K562 (cell line): ENCODE results near the gene KCNJ2. TPM values are rescaled to one million over a fixed set of nuclear protein-coding genes. Genes with fewer than 3 reads are reported as not detected.

Experiments
- ATF2 ChIP-seq: sonication (generic); formaldehyde crosslinking; IDR thresholded peaks from 2 replicates; pipeline ENCODE4 v1.8.1; 2022; ENCODE audit warnings: missing genetic modification reagents
- FOS ChIP-seq: IDR thresholded peaks from 3 replicates; pipeline ENCODE4 v1.6.1; 2011; ENCODE audit not compliant: insufficient read length; ENCODE audit errors: extremely low read depth
- HMG20B ChIP-seq: fragments of 250-450 bp; sonication (Bioruptor Pico); IDR thresholded peaks from 2 replicates; pipeline ENCODE4 v1.5.0; 2021; ENCODE audit warnings: mild to moderate bottlenecking
- JUND ChIP-seq, 2 experiments: IDR thresholded peaks; 2 replicates in 1 of 2; 3 replicates in 1 of 2; pipeline ENCODE4 v1.6.1; 2011; ENCODE audit warnings: borderline replicate concordance in 2 of 2, low read depth in 2 of 2, low read length in 2 of 2, improper control_type of control experiment in 1 of 2, missing biosample characterization in 1 of 2, missing genetic modification characterization in 1 of 2, missing genetic modification reagents in 1 of 2
- KDM4B ChIP-seq, 2 experiments: fragments of 450-650 bp in 1 of 2; sonication (generic) in 1 of 2; IDR thresholded peaks; 2 replicates each; pipeline ENCODE4 v1.6.1; 2016 to 2017; ENCODE audit warnings: borderline replicate concordance in 2 of 2, antibody characterized with exemption in 1 of 2, low read depth in 1 of 2, mild to moderate bottlenecking in 1 of 2
- LARP7 ChIP-seq: fragments of 450-650 bp; IDR thresholded peaks from 2 replicates; pipeline ENCODE4 v1.6.1; 2016
- MCM5 ChIP-seq: fragments of 450-650 bp; IDR thresholded peaks from 2 replicates; pipeline ENCODE4 v1.6.1; 2016; ENCODE audit warnings: low read depth
- PREB ChIP-seq: sonication (generic); formaldehyde crosslinking; IDR thresholded peaks from 2 replicates; pipeline ENCODE4 v1.8.1; 2023; ENCODE audit warnings: mild to moderate bottlenecking, missing genetic modification reagents
- REST ChIP-seq, 2 experiments: fragments of 450-650 bp; formaldehyde crosslinking in 1 of 2; IDR thresholded peaks; 2 replicates each; pipeline versions ENCODE4 v1.4.0 to v1.6.1; 2014 to 2020; ENCODE audit warnings: mild to moderate bottlenecking in 2 of 2, borderline replicate concordance in 1 of 2, low read depth in 1 of 2
- RNF219 ChIP-seq: fragments of 250-450 bp; sonication (Bioruptor Pico); IDR thresholded peaks from 2 replicates; pipeline ENCODE4 v1.5.0; 2022; ENCODE audit warnings: mild to moderate bottlenecking
- TCF7L2 ChIP-seq: fragments of 150-350 bp; IDR thresholded peaks from 2 replicates; pipeline ENCODE4 v1.6.1; 2016; ENCODE audit warnings: low read depth, mild to moderate bottlenecking, low read length, moderate library complexity
- TRIM28 ChIP-seq: fragments of 450-650 bp; IDR thresholded peaks from 2 replicates; pipeline ENCODE4 v1.6.1; 2017
- ZNF3 ChIP-seq: fragments of 250-450 bp; sonication (Bioruptor Pico); IDR thresholded peaks from 2 replicates; pipeline ENCODE4 v1.5.0; 2021; ENCODE audit warnings: mild to moderate bottlenecking, moderate library complexity
- ZNF707 ChIP-seq: fragments of 250-450 bp; sonication (Bioruptor Pico); conservative IDR thresholded peaks from 2 replicates; pipeline ENCODE4 v1.8.0; 2022; ENCODE audit warnings: inconsistent platforms, mild to moderate bottlenecking, moderate library complexity
- polyA plus RNA-seq, 8 experiments: library from polyadenylated mRNA; depleted of rRNA in 4 of 8; stranded (reverse) in 5 of 8; unstranded in 3 of 8; fragments of >200 nt; fragmentation: Nextera tagmentation in 2 of 8; fragmentation: Illumina TruSeq in 1 of 8; extraction: Ambion mirVana in 2 of 8; extraction: Trizol in 1 of 8; gene quantifications; 2 replicates each; pipeline versions ENCODE4 v1.2.1 to v1.2.3, GENCODE V29; 2011 to 2014; ENCODE audit warnings: inconsistent platforms in 1 of 8, missing spikeins in 1 of 8
- total RNA-seq, 7 experiments: library from RNA; depleted of rRNA in 6 of 7; stranded (reverse); fragments of >200 nt in 6 of 7; fragmentation: Illumina TruSeq in 2 of 7; extraction: Trizol in 2 of 7; gene quantifications; 2 replicates each; pipeline versions ENCODE4 v1.2.1 to v1.2.3, GENCODE V29; 2011 to 2021; ENCODE audit warnings: low replicate concordance in 1 of 7

Gene KCNJ2
- total and polyA plus RNA-seq, 9 of the 15 experiments (the other 6 are each of a cell fraction or from before 2014, with no cell fraction given), result not detected

GRCh38 chr17:70128727-70129238 is 40.5 kb upstream of the KCNJ2 start (continued):
- no peak for TF ChIP-seq PREB
- no peak for TF ChIP-seq ATF2 (CRISPR knock-in tag)
- no peak for TF ChIP-seq ZNF707 (CRISPR knock-in tag)
- TF ChIP-seq ZNF3 (CRISPR knock-in tag), result no peak
- TF ChIP-seq HMG20B (CRISPR knock-in tag), result no peak
- no peak for TF ChIP-seq TRIM28
- TF ChIP-seq KDM4B (IDR thresholded peaks at IDR 0.05; ENCODE audit: borderline replicate concordance in 2 of 2, low read depth in 1 of 2), result no peak
- no peak for TF ChIP-seq LARP7
- TF ChIP-seq REST (IDR thresholded peaks at IDR 0.05; ENCODE audit: borderline replicate concordance), result no peak
- no peak for TF ChIP-seq REST (CRISPR knock-in tag; IDR thresholded peaks at IDR 0.05; ENCODE audit: low read depth)
- peak; percentile 80 for TF ChIP-seq JUND (IDR thresholded peaks at IDR 0.05; ENCODE audit: borderline replicate concordance, low read depth, low read length)
- TF ChIP-seq JUND (tag; IDR thresholded peaks at IDR 0.05; ENCODE audit: borderline replicate concordance, low read depth, low read length), result peak; percentile 63; the same call in 1 of the 3 replicates
- no peak for TF ChIP-seq RNF219
- no peak for TF ChIP-seq MCM5
- TF ChIP-seq TCF7L2, result no peak
- TF ChIP-seq FOS, result no peak
